Lower leg skin (tissue), 4 donors: ENCODE results near the gene OGFR. TPM values are rescaled to one million over a fixed set of nuclear protein-coding genes. Genes with fewer than 3 reads are reported as not detected.

Source experiments
- DNase-seq, 2 donors: peaks; one replicate each; pipeline ENCODE4 v3.0.0-alpha.2; 2019; ENCODE audit warnings: low spot score in 2 of 2
- H3K4me3 ChIP-seq: fragments of 200-600 bp; sonication (generic); 2 replicates; pipeline ENCODE4 v1.5.1; 2017; ENCODE audit warnings: mild to moderate bottlenecking, low read depth; ENCODE audit not compliant: poor library complexity, severe bottlenecking
- CTCF ChIP-seq, 3 donors: fragments of 450-650 bp; IDR thresholded peaks; one replicate each; pipeline ENCODE4 v1.5.1; 2016; ENCODE audit warnings: antibody characterized with exemption in 3 of 3, mild to moderate bottlenecking in 3 of 3, moderate library complexity in 2 of 3
- POLR2A ChIP-seq, 2 donors: fragments of 450-650 bp; IDR thresholded peaks; one replicate each; pipeline ENCODE4 v1.6.1; 2016 to 2017; ENCODE audit warnings: antibody characterized with exemption in 2 of 2, mild to moderate bottlenecking in 1 of 2, moderate library complexity in 1 of 2
- WGBS, 2 donors: methylation state at CpG; one replicate each; pipeline ENCODE4 v1.1.5; 2018; 5-methylcytosine and 5-hydroxymethylcytosine counted together
- intact Hi-C: fragments of 100-400 bp; cut with DNase I; formaldehyde crosslinking; loops from one replicate; pipeline ENCODE4 v1.15.0; 2023; ENCODE audit warnings: low total_unique reads
- total RNA-seq, 4 donors: library from RNA; depleted of rRNA; stranded (reverse); fragments of >200 nt; gene quantifications; one replicate each; pipeline ENCODE4 v1.1.0, GENCODE V29; 2016

OGFR gene
- total RNA-seq, 4 donors from 2014 or later: 50.3 to 76.9 (median 58.5) TPM

GRCh38 chr20:62792940-62793756 lies 11.5 kb upstream of the OGFR start:
- H3K4me3 ChIP-seq: no peak overlapping the region
- WGBS, 2 donors: 77 to 79% methylated on average over 22 of the region's 22 CpGs

GRCh38 chr20:62793757-62794006 lies 11.0 kb upstream of the OGFR start:
- DNase-seq: peak in 1 of 2 donors; percentile 88
- intact Hi-C loops: loop anchor here (5.0 kb wide), 1 partner anchor 126 kb away; no protein-coding TSS in a partner anchor
- TF ChIP-seq POLR2A (IDR thresholded peaks at IDR 0.05) (no peak), CTCF (IDR thresholded peaks at IDR 0.05) (no peak)
- no peak overlapping the region for H3K4me3 ChIP-seq
- WGBS, 2 donors: 0 to 61% methylated on average over 1 to 5 of the region's 7 CpGs

More at GRCh38 chr20:62792940-62793756, 11.5 kb upstream of the OGFR start:
- TF ChIP-seq CTCF (IDR thresholded peaks at IDR 0.05) (no peak), POLR2A (IDR thresholded peaks at IDR 0.05) (no peak)
- no peak for DNase-seq
- intact Hi-C loops: loop anchor here (5.0 kb wide), 1 partner anchor 126 kb away; no protein-coding TSS in a partner anchor

- H3K4me3 ChIP-seq: peak overlapping the region; percentile 35
- 0 to 1% methylated on average over 39 to 62 of the region's 69 CpGs for WGBS, 2 donors
- TF ChIP-seq POLR2A (IDR thresholded peaks at IDR 0.05) (peak in 1 of 2 donors; percentile 86), CTCF (IDR thresholded peaks at IDR 0.05) (no peak)
- peak; percentile 94 to 99 for DNase-seq
- intact Hi-C loops: loop anchor here (5.0 kb wide), 1 partner anchor 127 kb away; no protein-coding TSS in a partner anchor
Measured at GRCh38 chr20:62794007-62794724, 10.5 kb upstream of the OGFR start.

GRCh38 chr20:62795023-62795761 lies 9.4 kb upstream of the OGFR start:
- H3K4me3 ChIP-seq: peak overlapping the region; percentile 35
- 1% methylated on average over 58 to 59 of the region's 68 CpGs for WGBS, 2 donors
- TF ChIP-seq CTCF (IDR thresholded peaks at IDR 0.05) (no peak), POLR2A (IDR thresholded peaks at IDR 0.05) (no peak)
- intact Hi-C loops: no loop called here
- peak in 1 of 2 donors; percentile 94 for DNase-seq

GRCh38 chr20:62796699-62797491 lies 7.7 kb upstream of the OGFR start:
- no peak for DNase-seq
- 36 to 62% methylated on average over 14 to 15 of the region's 53 CpGs for WGBS, 2 donors
- intact Hi-C loops: no loop called here
- TF ChIP-seq POLR2A (IDR thresholded peaks at IDR 0.05) (no peak), CTCF (IDR thresholded peaks at IDR 0.05) (no peak)
- H3K4me3 ChIP-seq: peak overlapping the region; percentile 50
